HG02763 (cell line): ENCODE measurements around the gene ENAH.
A peak's percentile ranks its signal among the peaks of the same experiment; 100 is the strongest.
"Not testable (repeated sequence)": the region's sequence is repeated elsewhere in the genome, so short reads cannot be mapped to it uniquely, and the experiment has no call there.

ENCODE experiments used
- ATAC-seq: cut with Tn5 transposase; IDR thresholded peaks from one replicate; pipeline ENCODE4 v1.9.1; 2021; ENCODE audit warnings: mild to moderate bottlenecking, moderate library complexity; ENCODE audit not compliant: unreplicated experiment

ENAH gene

DNA sequence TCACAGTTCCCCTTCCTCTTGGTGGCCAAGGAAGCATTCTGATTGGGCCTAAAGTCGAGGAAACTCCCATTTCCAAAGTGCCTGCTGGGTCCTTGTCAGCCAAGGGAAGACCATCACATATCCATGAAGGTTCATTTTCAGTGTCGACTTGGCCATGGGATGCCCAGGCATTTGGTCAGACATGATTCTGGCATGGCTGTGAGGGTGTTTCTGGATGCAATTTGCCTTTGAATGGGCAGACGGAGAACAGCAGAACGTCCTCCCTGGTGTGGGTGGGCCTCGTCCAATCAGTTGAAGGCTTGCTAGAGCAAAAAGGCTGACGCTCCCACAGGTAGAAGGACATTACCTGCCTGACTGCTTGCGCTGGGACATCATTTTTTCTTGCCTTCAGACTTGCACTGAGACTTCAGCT, 176.8 kb downstream of the ENAH start:
- ATAC-seq = no peak

- peak; percentile 75 for ATAC-seq
Measured at GRCh38 chr1:225474986-225475820, 177.7 kb downstream of the ENAH start.

- ATAC-seq = no peak
Measured at GRCh38 chr1:225474439-225474985, 178.4 kb downstream of the ENAH start.

DNA sequence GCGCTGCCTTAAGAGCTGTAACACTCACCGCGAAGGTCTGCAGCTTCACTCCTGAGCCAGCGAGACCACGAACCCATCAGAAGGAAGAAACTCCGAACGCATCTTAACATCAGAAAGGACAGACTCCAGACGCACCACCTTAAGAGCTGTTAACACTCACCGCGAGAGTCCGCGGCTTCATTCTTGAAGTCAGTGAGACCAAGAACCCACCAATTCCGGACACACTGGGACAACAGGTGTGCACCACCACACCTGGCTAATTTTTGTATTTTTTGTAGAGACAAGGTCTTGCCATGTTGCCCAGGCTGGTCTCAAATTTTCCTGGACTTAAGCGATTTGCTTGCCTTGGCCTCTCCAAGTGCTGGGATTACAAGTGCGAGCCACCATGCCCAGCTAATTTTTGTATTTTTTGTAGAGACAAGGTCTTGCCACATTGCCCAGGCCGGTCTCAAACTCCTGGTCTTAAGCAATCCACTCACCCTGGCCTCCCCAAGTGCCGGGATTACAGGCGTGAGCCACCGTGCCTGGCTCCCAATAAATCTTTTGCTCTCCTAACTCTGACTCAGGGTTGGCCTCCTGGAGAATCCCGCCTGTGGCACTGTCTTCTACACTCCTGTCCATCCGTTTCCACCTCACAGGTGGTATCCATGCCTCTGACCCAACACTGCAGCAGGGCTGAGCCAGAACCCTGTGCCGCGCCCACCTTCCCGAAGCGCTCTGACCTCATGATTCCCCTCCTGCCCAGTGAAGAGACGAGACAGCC, 179.1 kb downstream of the ENAH start:
- ATAC-seq = not testable (repeated sequence)

DNA sequence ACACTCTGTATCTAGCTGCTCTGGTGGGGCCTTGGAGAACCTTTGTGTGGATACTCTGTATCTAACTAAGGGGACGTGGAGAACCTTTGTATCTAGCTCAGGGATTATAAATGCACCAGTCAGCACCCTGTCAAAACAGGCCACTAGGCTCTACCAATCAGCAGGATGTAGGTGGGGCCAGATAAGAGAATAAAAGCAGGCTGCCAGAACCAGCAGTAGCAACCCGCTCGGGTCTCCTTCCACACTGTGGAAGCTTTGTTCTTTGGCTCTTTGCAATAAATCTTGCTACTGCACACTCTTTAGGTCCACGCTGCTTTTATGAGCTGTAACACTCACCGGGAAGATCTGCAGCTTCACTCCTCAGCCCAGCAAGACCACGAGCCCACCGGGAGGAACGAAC, 179.7 kb downstream of the ENAH start:
- not testable (repeated sequence) for ATAC-seq

DNA sequence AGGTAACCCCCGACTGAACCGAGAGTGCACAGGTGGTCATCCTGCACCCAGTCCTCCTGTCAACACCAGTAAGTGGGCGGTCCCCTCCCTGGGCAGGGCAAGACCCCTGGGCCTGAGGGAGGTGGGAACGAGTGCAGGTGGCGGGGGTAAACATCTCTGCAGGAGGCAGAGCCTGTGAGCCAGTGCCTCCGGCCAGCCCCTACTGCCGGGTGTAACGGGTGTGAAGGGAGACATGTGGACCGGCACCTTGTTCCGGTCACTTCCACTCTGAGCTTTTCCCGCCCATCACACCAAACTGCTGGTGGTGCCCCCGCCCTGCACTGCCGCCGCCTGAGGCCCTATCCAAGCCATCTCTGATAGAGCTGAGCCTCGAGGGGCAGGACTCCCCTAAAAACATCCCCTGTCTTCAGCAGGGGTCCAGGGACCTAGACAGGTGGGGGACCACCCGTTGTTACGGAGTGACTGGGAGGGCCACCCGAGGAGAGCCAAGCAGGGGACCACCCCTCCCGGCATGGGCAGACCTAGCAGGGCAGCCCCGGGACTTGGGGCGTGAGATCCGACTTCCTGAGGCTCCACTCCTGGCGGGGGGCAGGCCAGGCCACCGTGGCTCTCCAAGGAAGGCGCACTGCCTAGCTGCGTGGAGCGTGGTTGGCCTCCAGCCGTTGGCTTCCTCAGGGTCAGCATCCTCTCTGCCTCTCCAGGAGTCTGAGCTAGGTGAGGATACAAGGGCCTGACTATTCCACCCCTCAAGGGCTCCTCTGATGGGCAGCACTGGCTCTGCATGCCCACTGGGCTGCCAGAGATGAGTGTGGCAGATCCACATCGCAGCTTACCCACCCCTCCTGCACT, 181.2 kb downstream of the ENAH start:
- no peak for ATAC-seq

DNA sequence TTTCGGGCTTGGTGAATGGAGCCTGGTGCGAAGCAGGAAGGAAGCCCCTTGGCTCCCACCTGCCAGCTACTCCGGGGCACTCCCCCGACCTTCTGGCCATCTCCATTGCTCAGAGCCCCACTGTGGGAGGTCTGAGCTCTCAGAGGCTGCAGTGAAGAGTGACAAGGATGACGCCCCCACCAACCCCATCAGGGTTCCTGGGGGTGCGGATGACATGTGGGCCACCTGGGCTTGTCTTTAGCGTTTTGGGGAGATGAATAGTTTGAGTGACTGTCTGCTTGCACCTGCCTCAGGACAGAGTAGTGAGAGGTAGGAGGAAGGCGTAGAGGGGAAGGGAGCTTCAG, 181.8 kb downstream of the ENAH start:
- ATAC-seq = no peak

DNA sequence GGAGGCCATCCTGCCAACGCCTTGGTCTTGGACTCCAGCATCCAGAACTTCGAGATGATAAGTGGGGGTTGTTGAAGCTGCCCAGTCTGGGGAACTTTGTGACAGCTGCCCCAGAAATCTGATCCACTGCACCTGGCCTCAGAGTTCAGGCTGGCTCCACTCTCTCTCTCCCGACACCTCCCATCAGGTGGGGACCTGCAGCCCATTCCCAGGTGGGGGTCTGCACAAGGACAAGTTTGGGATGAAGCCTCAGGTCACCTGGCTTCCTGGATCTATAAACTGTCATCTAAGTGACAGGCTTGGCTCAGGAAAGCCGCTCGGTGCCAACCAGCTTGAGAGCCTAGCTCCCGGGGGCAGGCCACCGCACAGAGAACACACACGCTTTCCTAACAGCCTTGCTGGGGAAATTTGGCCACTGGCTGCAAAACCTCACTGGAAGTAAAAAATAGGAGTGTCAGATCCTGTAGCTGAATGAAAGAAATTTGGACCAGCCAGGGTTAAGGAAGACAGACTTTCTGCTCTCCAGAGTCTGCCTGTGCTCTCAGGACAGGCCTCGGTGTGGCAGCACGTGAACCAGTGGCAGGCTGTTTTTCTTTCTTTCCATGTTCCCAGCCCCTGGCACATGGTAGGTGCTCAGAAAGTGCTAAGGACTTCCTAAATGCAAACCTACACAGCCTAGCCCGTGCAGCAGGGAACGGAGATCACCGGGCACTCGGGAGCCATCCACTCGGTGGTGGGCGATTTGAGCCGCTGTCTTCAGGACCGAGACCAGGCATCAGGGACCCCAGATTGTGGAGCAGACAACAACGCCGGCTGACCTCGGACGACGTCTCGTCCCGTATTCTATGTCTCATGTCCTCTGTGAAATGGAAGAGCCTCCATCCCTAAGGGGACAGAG, 182.5 kb downstream of the ENAH start:
- ATAC-seq = no peak

DNA sequence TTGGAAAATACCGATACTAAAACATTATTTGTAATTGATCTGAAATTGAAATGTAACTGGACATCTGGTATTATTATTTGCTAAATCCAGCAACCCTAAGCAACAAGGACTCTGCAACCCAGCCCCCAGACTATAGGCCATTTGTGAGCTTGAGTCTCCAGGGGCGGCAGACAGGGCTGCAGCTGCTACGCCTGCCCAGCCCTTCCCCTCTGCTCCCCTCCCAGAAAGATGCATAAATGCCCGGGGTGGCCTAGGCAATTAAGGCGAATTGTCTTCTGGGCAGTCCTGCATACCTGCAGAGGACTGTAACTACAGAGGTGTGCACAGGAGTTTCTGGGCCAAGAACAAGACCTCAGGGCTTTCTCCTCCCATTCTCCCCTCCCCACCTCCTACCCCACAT, 183.9 kb downstream of the ENAH start:
- no peak for ATAC-seq

DNA sequence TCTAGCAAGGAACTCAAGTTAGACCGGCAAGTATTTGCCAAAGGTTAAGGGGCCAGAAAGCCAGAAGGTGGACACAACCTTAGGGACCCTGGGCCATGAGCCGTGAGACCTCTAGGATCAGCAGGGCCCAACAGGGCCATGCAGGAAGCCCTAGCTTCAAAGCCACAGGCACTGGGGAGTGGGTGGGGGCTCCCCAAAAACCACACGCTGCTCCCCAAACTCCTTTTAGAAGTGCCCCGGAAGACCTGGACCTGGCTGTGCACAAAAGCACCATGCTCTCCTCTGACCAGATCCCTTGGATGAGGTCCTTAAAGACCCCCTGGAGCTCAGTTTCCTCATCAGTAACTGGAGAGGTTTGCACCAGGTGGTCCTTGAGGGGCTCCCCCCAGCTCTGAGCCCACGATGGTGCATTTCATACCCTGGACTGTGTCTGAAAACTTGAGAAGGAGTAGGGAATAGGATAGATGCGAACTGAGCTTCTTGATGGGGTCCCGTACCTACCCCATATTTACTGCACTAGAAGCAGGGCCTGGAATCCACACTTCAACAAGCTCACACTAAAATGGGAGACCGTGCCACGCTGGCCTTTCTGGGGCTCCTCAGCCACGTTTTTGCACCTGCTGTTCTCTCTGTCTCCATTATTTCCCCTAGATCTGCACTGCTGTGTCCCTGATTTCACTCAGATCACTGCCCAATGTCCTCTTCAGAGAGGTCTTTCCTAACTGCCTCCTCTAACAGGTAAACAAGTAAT, 184.5 kb downstream of the ENAH start:
- ATAC-seq = no peak

DNA sequence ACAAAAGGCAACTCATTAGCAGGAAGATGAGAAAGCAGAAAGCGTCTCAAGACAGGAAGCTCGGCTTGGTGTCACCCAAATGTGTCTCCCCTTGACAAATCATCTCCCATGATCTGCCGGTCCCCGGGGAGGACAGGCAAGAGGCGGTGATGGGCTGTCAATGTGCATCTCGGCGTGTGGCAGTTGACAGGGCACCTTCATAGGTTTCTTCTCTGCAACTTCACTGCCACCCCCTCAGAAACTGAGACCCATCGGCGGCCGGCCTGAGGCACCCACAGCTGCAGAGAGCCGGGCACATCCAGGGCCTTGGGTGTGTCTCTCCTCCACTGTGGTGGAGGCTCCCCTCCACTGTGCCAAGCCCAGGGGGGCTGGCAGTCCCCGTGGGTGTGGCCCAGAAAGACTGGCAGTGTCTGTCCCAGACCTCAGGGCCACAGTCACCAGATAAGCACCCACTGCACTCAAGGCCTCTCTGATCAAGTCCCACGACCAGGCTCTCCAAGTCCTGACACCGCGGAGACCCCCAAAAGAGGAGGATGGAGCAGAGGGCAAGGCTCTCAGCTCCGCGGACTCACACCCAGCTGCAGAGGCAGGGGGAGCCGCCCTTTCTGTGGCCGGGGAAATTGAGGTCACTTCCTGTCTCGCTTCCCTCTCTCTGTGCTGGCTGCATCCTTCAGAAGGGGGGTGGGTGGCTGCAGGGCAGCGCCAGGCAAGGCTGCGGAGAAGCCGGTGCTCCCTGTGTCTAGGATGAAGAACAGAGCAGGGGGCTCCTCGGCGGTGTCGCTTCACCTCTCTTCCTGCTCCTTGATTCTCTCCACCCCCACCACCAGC, 185.5 kb downstream of the ENAH start:
- peak; percentile 96 for ATAC-seq

GRCh38 chr1:225466848-225467192, 186.1 kb downstream of the ENAH start:
- ATAC-seq = no peak

DNA sequence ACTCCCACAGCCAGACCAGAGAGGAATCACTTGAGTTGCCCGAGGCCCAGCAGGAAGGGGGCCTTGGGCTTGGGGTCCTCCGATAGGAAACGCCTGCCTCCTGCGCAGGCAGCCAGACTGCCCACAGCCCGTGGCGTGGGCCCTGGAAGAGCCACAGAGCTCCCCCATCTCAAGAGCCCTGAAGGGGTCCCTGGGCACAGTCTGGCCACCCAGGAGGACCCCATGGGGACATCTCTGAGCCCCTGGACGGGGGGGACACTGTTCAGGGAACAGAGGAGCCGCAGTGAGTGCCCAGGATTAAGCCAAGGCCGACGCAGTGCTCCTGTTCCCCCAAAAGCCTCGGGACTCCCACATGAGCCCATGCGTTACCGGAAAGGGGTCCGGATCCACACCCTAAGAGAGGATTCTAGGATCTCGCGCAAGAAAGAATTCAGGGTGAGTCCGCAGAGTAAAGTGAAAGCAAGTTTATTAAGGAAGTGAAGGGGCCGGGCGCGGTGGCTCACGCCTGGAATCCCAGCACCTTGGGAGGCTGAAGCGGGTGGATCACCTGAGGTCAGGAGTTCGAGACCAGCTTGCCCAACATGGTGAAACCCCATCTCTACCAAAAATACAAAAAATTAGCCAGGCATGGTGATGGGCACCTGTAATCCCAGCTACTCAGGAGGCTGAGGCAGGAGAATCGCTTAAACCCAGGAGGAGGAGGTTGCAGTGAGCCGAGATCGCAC, 187.0 kb downstream of the ENAH start:
- ATAC-seq = no peak

GRCh38 chr1:225464851-225465792, 187.8 kb downstream of the ENAH start:
- no peak for ATAC-seq

DNA sequence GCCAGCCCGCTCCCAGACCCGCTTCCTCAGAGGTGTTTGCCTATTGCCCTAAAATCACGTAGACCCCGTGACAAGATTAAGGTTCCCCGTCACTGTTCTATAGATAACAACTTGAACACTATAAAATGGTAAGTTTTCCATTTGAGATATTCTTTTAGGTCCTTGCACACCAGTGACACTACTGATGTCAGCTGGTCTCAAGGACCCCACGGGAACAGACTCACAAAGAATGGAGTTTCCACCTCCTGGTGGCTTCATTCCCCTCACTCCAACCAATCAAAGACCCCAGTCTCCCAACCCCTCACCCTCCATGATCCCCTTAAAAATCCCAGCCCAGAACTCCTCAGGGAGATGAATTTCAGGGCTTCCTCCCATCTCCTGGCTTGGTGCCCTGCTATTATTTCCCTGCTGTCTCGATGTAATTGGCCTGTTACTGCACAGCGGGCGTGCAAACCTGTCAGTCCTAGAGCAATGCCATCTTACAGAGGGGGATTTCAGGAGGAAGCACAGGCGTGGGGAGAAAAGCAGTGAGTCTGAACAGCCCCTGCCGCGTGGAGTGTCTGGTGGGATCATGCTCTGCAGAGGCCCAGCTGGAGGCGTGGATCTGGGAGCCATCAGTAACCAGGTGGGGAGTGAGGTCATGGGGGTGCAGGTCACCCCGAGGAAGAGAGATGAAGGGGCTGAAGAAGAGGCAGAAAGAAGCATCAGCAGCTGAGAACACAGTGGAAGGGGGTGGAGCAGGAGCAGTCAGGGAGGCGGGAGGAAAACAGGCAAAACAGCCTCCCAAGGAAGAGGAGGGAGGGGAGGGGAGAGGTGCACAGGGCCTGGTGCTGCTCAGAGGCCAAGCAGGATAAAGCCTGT, 190.0 kb downstream of the ENAH start:
- no peak for ATAC-seq

GRCh38 chr1:225462429-225462713, 190.6 kb downstream of the ENAH start:
- ATAC-seq = no peak
